HepG2 (cell line): ENCODE measurements around the gene TEKT3. TPM values are rescaled to one million over a fixed set of nuclear protein-coding genes. Genes with fewer than 3 reads are reported as not detected.
A peak's percentile ranks its signal among the peaks of the same experiment; 100 is the strongest.

ENCODE experiments used
- ATAC-seq: fragments of 200-7000 bp; cut with Tn5 transposase; 3 replicates; pipeline ENCODE4 v1.9.1; 2020; ENCODE audit warnings: mild to moderate bottlenecking, moderate library complexity
- BruUV-seq: library from RNA; stranded (reverse); fragments of 400-500 nt; replicated peaks from 2 replicates; lab custom pipeline; 2021; lab: Mats Ljungman, UMichigan
- CTCF ChIA-PET: fragments of 300-600 bp; formaldehyde crosslinking; extraction: SDS; loops from one replicate; lab custom pipeline; 2021; ENCODE audit warnings: low total read pairs, inconsistent platforms, low intra/inter-chr PET ratio; lab: Yijun Ruan, JAX
- POLR2A ChIA-PET: fragments of 350-600 bp; sonication (Branson Sonifier 250); formaldehyde crosslinking; loops from one replicate; lab custom pipeline; 2020; ENCODE audit warnings: antibody characterized with exemption, inconsistent platforms; lab: Yijun Ruan, JAX
- DNase-seq: peaks from one replicate; pipeline ENCODE4 v3.0.0-alpha.2; 2015; ENCODE audit warnings: low spot score
- FAIRE-seq: peaks from 3 replicates; lab custom pipeline; 2011; peaks lifted over from hg19 to GRCh38; lab: Jason Lieb, UNC
- H2AFZ ChIP-seq: one replicate; pipeline ENCODE4 v1.6.1; 2011; ENCODE audit warnings: low read length, inconsistent platforms
- H3K27ac ChIP-seq: fragments of 300-600 bp; 3 replicates; pipeline ENCODE4 v1.8.0; 2011; ENCODE audit warnings: mixed run types, mild to moderate bottlenecking, mixed read lengths, low read length, inconsistent platforms; ENCODE audit not compliant: insufficient read depth; ENCODE audit errors: extremely low read length
- H3K27me3 ChIP-seq, 2 experiments: fragments of 200-600 bp in 1 of 2; 2 replicates in 1 of 2; 3 replicates in 1 of 2; pipeline versions ENCODE4 v1.6.0 to v1.8.0; 2011; ENCODE audit warnings: low read length in 2 of 2, mild to moderate bottlenecking in 2 of 2, moderate library complexity in 2 of 2, inconsistent platforms in 1 of 2; ENCODE audit not compliant: insufficient read depth in 2 of 2, control insufficient read depth in 1 of 2
- H3K36me3 ChIP-seq, 2 experiments: fragments of 200-600 bp in 1 of 2; replicated peaks in 1 of 2; 2 replicates in 1 of 2; 3 replicates in 1 of 2; pipeline versions ENCODE4 v1.5.1 to v1.8.0; 2011; ENCODE audit warnings: low read length in 2 of 2, inconsistent platforms in 1 of 2; ENCODE audit not compliant: insufficient read depth in 2 of 2, control insufficient read depth in 1 of 2
- H3K4me1 ChIP-seq: 2 replicates; pipeline ENCODE4 v1.5.1; 2012; ENCODE audit warnings: low read length, inconsistent platforms; ENCODE audit not compliant: insufficient read depth
- H3K4me2 ChIP-seq: 2 replicates; pipeline ENCODE4 v1.6.0; 2011; ENCODE audit warnings: low read depth, low read length, inconsistent platforms
- H3K4me3 ChIP-seq, 3 experiments: fragments of 200-600 bp in 1 of 3; sonication (generic), shearing (Covaris generic) in 1 of 3; replicated peaks in 1 of 3; 2 replicates each; pipeline ENCODE4 v1.5.1; 2011 to 2016; ENCODE audit warnings: low read length in 3 of 3, inconsistent platforms in 2 of 3, low read depth in 2 of 3, mild to moderate bottlenecking in 2 of 3, control low read depth in 1 of 3, mixed read lengths in 1 of 3; ENCODE audit not compliant: insufficient read depth in 1 of 3
- H3K79me2 ChIP-seq: one replicate; pipeline ENCODE4 v1.6.1; 2011; ENCODE audit warnings: low read length, inconsistent platforms; ENCODE audit not compliant: insufficient read depth
- H3K9ac ChIP-seq: 2 replicates; pipeline ENCODE4 v1.6.0; 2011; ENCODE audit warnings: mild to moderate bottlenecking, low read depth, low read length, inconsistent platforms; ENCODE audit not compliant: insufficient read depth
- H3K9me3 ChIP-seq: 2 replicates; pipeline ENCODE4 v1.5.1; 2012; ENCODE audit warnings: mild to moderate bottlenecking, low read length
- H4K20me1 ChIP-seq: 2 replicates; pipeline ENCODE4 v1.6.0; 2011; ENCODE audit warnings: inconsistent platforms, mild to moderate bottlenecking, low read length, moderate library complexity; ENCODE audit not compliant: insufficient read depth
- ATF4 ChIP-seq, 2 experiments: fragments of 450-650 bp in 1 of 2; sonication (generic) in 1 of 2; formaldehyde crosslinking; IDR thresholded peaks; 2 replicates each; pipeline versions ENCODE4 v1.5.0 to v1.8.0; 2020 to 2022; ENCODE audit warnings: mild to moderate bottlenecking in 1 of 2, missing genetic modification reagents in 1 of 2
- ATF7 ChIP-seq, 2 experiments: fragments of 450-650 bp in 1 of 2; sonication (generic) in 1 of 2; formaldehyde crosslinking in 1 of 2; IDR thresholded peaks; 2 replicates each; pipeline versions ENCODE4 v1.4.0 to v1.6.1; 2016 to 2020; ENCODE audit warnings: antibody characterized with exemption in 1 of 2, mild to moderate bottlenecking in 1 of 2, missing genetic modification reagents in 1 of 2
- GRHL1 ChIP-seq: sonication (generic); formaldehyde crosslinking; conservative IDR thresholded peaks from 2 replicates; pipeline ENCODE4 v1.8.0; 2022; ENCODE audit warnings: missing genetic modification reagents
- HNRNPL ChIP-seq: fragments of 200-400 bp; formaldehyde crosslinking; IDR thresholded peaks from 2 replicates; pipeline ENCODE4 v1.6.1; 2017; ENCODE audit warnings: mild to moderate bottlenecking, low read depth, low read length
- HOXA3 ChIP-seq: sonication (generic); formaldehyde crosslinking; IDR thresholded peaks from 2 replicates; pipeline ENCODE4 v1.5.0; 2020; ENCODE audit warnings: missing genetic modification reagents
- LBX2 ChIP-seq: sonication (generic); formaldehyde crosslinking; IDR thresholded peaks from 2 replicates; pipeline ENCODE4 v1.5.0; 2020; ENCODE audit warnings: missing genetic modification reagents, mild to moderate bottlenecking, borderline replicate concordance
- MED1 ChIP-seq: sonication (generic); formaldehyde crosslinking; IDR thresholded peaks from 2 replicates; pipeline ENCODE4 v1.4.0; 2020; ENCODE audit warnings: missing genetic modification reagents
- RBFOX2 ChIP-seq: fragments of 200-400 bp; formaldehyde crosslinking; IDR thresholded peaks from 2 replicates; pipeline ENCODE4 v1.6.1; 2017; ENCODE audit warnings: low read depth, mild to moderate bottlenecking, low read length
- RFX3 ChIP-seq: IDR thresholded peaks from 2 replicates; pipeline ENCODE4 v1.6.1; 2016; ENCODE audit warnings: missing biosample characterization, missing genetic modification reagents
- SAP130 ChIP-seq: IDR thresholded peaks from 2 replicates; pipeline ENCODE4 v1.6.1; 2016; ENCODE audit warnings: low read depth
- TFDP2 ChIP-seq: sonication (generic); formaldehyde crosslinking; IDR thresholded peaks from 2 replicates; pipeline ENCODE4 v1.4.0; 2020; ENCODE audit warnings: missing genetic modification reagents
- XBP1 ChIP-seq: sonication (generic); formaldehyde crosslinking; IDR thresholded peaks from 2 replicates; pipeline ENCODE4 v1.5.0; 2020; ENCODE audit warnings: missing genetic modification reagents
- ZNF17 ChIP-seq: sonication (generic); formaldehyde crosslinking; IDR thresholded peaks from 2 replicates; pipeline ENCODE4 v1.5.0; 2020; ENCODE audit warnings: mild to moderate bottlenecking, missing genetic modification reagents
- ZNF232 ChIP-seq: sonication (generic); formaldehyde crosslinking; IDR thresholded peaks from 2 replicates; pipeline ENCODE4 v1.4.0; 2020; ENCODE audit warnings: missing genetic modification reagents, borderline replicate concordance
- ZNF414 ChIP-seq: sonication (generic); formaldehyde crosslinking; IDR thresholded peaks from 2 replicates; pipeline ENCODE4 v1.5.0; 2020; ENCODE audit warnings: missing genetic modification reagents
- ZNF775 ChIP-seq: sonication (generic); formaldehyde crosslinking; IDR thresholded peaks from 2 replicates; pipeline ENCODE4 v1.4.0; 2020; ENCODE audit warnings: missing genetic modification reagents, mild to moderate bottlenecking, moderate library complexity, borderline replicate concordance
- WGBS: methylation state at CpG from one replicate; pipeline ENCODE4 v1.1.6; 2017; ENCODE audit warnings: low lambda C conversion rate; 5-methylcytosine and 5-hydroxymethylcytosine counted together
- in situ Hi-C: cut with HindIII; loops from 2 replicates; pipeline ENCODE4 v1.10.0; 2017; ENCODE audit warnings: low pct_unique_long_range_greater_than_20kb; ENCODE audit not compliant: extremely low pct_ligation_motif_present
- intact Hi-C: fragments of 100-400 bp; cut with micrococcal nuclease; formaldehyde crosslinking; loops from one replicate; pipeline ENCODE4 v1.10.0; 2022; ENCODE audit not compliant: unreplicated experiment
- polyA plus RNA-seq, 8 experiments: library from polyadenylated mRNA; depleted of rRNA in 3 of 8; stranded (reverse) in 7 of 8; unstranded in 1 of 8; fragments of >200 nt; fragmentation: Illumina TruSeq in 4 of 8; extraction: Trizol in 4 of 8; gene quantifications; 2 replicates each; pipeline versions ENCODE4 v1.2.1 to v1.2.3, GENCODE V29; 2011 to 2016; ENCODE audit warnings: low read depth in 4 of 8, missing spikeins in 1 of 8, mixed read lengths in 1 of 8; ENCODE audit not compliant: insufficient read depth in 1 of 8
- total RNA-seq, 5 experiments: library from RNA; depleted of rRNA; stranded (reverse); fragments of >200 nt; fragmentation: Illumina TruSeq; extraction: Trizol; gene quantifications; 2 replicates each; pipeline ENCODE4 v1.2.3, GENCODE V29; 2016; ENCODE audit warnings: low read depth in 1 of 5

The TEKT3 gene
- total and polyA plus RNA-seq, 2 of the 13 experiments (the other 11 are each of a cell fraction or from before 2014, with no cell fraction given) = 0.58 to 0.82 TPM

GRCh38 chr17:15377616-15378015, 36.2 kb upstream of the TEKT3 start (continued):
- TF ChIP-seq LBX2 = no peak

- in situ Hi-C loops (no loop called here), intact Hi-C loops (loop anchor here (10.0 kb wide), 1 partner anchor 112 kb away; the partner anchor contains the start of gene PMP22)
- ChIA-PET CTCF (no interaction called here), POLR2A (no interaction called here)
- H3K9me3 ChIP-seq = no peaks in the 10 kb centered on the region
- WGBS = 62% methylated on average over 4 of the region's 4 CpGs
- H3K9ac ChIP-seq = no peak overlapping the region
- ATAC-seq (peak; percentile 37), FAIRE-seq (no peak), DNase-seq (no peak)
- H3K27ac ChIP-seq = peak overlapping the region; percentile 37
- peaks cover 19% of the 10 kb centered on the region for H3K4me1 ChIP-seq
- H2AFZ ChIP-seq = no peak overlapping the region
- no peaks in the 10 kb centered on the region for H3K36me3 ChIP-seq
- H3K4me2 ChIP-seq = peak overlapping the region; percentile 69
- H3K4me3 ChIP-seq = peak overlapping the region in 1 of 3 experiments; percentile 25; a peak in 1 of 6 replicates
- H3K27me3 ChIP-seq = no peaks in the 10 kb centered on the region
- BruUV-seq = no TSS peak
- no peaks in the 10 kb centered on the region for H4K20me1 ChIP-seq
- TF ChIP-seq MED1 (CRISPR knock-in tag) (no peak), ZNF414 (no peak), ZNF232 (CRISPR knock-in tag) (no peak), TFDP2 (no peak), ZNF17 (CRISPR knock-in tag) (no peak), ATF4 (CRISPR knock-in tag; IDR thresholded peaks at IDR 0.05) (no peak), RFX3 (CRISPR knock-in tag) (no peak), RBFOX2 (no peak), GRHL1 (CRISPR knock-in tag) (no peak), SAP130 (CRISPR knock-in tag) (no peak), HOXA3 (no peak), ZNF775 (CRISPR knock-in tag) (no peak), HNRNPL (no peak), ATF7 (IDR thresholded peaks at IDR 0.05) (no peak), ATF7 (CRISPR knock-in tag; IDR thresholded peaks at IDR 0.05) (no peak), XBP1 (CRISPR knock-in tag) (no peak)
- H3K79me2 ChIP-seq = no peaks in the 10 kb centered on the region
These were observed 35.8 kb upstream of the TEKT3 start for GRCh38 chr17:15377200-15377599.
